ACC112 (cell line): ENCODE results near the gene SYNE1.

Source experiments
- H2AFZ ChIP-seq: fragments of 200-600 bp; sonication (generic); one replicate; pipeline ENCODE4 v1.6.0; 2017; ENCODE audit warnings: antibody characterized with exemption, low read length; ENCODE audit not compliant: unreplicated experiment
- H3K27ac ChIP-seq: fragments of 200-600 bp; sonication (generic); 2 replicates; pipeline ENCODE4 v1.5.1; 2014; ENCODE audit warnings: low read depth, mild to moderate bottlenecking, antibody characterized with exemption, low read length, moderate library complexity
- H3K27me3 ChIP-seq: fragments of 200-600 bp; sonication (generic); 2 replicates; pipeline ENCODE4 v1.6.1; 2014; ENCODE audit warnings: mild to moderate bottlenecking, antibody characterized with exemption, low read length, moderate library complexity, mixed read lengths; ENCODE audit not compliant: insufficient read depth
- H3K36me3 ChIP-seq: fragments of 200-600 bp; sonication (generic); 2 replicates; pipeline ENCODE4 v1.6.1; 2016; ENCODE audit warnings: mild to moderate bottlenecking, antibody characterized with exemption, low read length, moderate library complexity, mixed read lengths; ENCODE audit not compliant: insufficient read depth
- H3K4me1 ChIP-seq: fragments of 200-600 bp; sonication (generic); one replicate; pipeline ENCODE4 v1.6.1; 2016; ENCODE audit warnings: low read length, mixed read lengths; ENCODE audit not compliant: insufficient read depth, unreplicated experiment, control insufficient read depth
- H3K4me3 ChIP-seq: fragments of 200-600 bp; sonication (generic); 2 replicates; pipeline ENCODE4 v1.5.1; 2014; ENCODE audit warnings: mild to moderate bottlenecking, low read depth, low read length
- H3K79me2 ChIP-seq: fragments of 200-600 bp; sonication (generic); one replicate; pipeline ENCODE4 v1.6.0; 2016; ENCODE audit warnings: low read length; ENCODE audit not compliant: control insufficient read depth, unreplicated experiment, insufficient read depth

The SYNE1 gene

DNA sequence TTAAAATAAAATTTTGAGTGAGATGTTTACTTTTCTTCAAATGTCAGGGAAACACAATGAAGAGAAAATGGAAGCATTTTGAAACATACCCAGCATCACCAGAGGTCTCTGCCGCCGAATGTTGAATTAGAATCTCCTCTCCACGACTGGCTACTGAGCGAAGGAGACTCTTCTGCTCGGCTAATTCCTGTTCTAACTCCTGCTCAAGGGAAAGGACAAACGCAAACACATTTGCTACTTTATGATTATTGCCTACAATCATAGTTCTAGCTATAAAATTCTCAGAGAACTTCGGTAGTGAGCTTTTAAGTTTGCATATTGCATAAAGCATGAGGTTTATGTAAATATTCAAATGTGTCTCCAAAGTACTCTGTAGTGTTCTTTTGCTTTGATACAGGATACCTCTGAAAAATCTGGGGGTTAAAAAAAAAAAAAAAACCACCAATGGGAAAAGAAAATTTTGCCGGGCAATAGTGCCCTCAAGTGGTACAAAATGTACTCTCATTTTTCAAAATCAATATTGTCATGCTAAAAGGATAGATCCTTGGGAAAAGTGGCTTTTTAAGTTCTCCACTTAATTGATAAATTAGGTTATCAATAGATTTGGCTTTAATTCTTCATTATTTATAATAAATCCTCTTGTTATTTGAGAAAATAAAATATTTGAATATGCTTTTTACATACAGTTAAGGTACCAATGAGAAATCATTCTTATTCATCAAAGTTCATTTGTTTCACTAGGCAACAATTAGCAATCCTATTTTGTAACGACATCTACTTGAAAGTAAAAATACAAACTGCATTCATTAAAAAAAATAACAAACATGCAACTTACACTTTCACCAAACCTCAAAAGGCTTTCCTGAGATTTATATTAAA is 369.0 kb downstream of the SYNE1 start:
- peaks cover 4% of the 10 kb centered on the region for H3K36me3 ChIP-seq
- H3K27me3 ChIP-seq = no peaks in the 10 kb centered on the region
- H2AFZ ChIP-seq = no peak overlapping the region
- no peak overlapping the region for H3K27ac ChIP-seq
- H3K4me3 ChIP-seq = no peak overlapping the region
- peaks cover 41% of the 10 kb centered on the region for H3K4me1 ChIP-seq
- H3K79me2 ChIP-seq = no peaks in the 10 kb centered on the region

DNA sequence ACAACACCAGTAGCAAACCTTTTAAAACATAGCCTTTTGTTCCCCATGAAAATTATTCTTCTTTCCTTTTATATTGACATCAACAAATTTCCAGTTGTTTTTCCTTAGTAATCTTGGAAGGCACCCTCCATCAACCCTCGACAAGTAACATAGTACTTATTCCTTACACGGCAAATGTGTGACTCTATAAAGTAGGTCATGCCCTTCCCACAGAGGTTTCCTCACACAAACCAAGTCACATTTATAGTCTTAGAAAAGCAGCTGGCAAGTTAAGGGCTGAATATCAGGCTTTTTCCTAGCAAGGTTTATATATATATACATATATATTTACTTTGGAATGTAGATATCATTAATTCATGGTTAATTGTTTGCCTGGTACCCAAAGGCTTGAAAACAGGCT is 371.5 kb downstream of the SYNE1 start:
- Histone ChIP-seq H3K4me3 (no peak overlapping the region), H3K4me1 (peaks cover 16% of the 10 kb centered on the region), H3K27ac (no peak overlapping the region), H3K27me3 (no peaks in the 10 kb centered on the region), H2AFZ (no peak overlapping the region), H3K79me2 (no peaks in the 10 kb centered on the region), H3K36me3 (peaks cover 7% of the 10 kb centered on the region)

DNA sequence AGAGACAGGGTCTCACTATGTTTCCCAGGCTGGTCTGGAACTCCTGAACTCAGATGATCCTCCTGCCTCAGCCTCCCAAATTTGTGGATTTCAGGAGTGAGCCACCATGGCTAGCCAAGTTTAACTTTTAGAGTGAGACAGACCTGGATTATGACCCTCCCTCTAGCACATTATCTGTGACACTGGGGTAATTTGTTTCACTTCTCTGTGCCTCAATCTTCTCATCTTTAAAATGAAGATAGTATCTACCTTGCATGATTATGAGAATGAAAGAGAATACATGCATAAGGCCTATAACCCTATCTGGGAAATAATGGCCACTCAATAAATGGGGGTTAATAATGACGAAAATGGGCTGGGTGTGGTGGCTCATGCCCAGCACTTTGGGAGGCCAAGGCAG is 373.6 kb downstream of the SYNE1 start:
- no peak overlapping the region for H2AFZ ChIP-seq
- H3K4me3 ChIP-seq = no peak overlapping the region
- H3K79me2 ChIP-seq = no peaks in the 10 kb centered on the region
- peaks cover 6% of the 10 kb centered on the region for H3K4me1 ChIP-seq
- H3K27ac ChIP-seq = no peak overlapping the region
- no peaks in the 10 kb centered on the region for H3K27me3 ChIP-seq
- peaks cover 10% of the 10 kb centered on the region for H3K36me3 ChIP-seq

DNA sequence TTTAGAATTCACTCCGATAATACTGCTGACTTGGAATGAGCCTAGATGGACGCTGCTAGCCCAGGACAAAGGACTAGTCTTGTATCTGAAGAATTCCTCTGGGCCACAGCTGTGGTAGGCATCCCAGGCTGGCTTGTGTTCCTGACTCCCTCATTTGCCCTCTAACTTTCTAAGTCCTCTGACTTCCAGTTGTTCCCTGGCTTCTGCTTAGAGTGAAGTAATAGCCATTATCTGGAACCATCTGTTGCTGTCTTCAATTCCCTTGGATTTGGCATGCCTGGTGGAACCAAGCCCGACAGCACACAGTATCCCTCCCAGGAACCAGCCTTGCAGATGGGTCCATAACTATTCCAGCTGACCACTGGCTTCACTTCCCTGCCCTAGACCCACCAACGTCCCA is 376.0 kb downstream of the SYNE1 start:
- H3K4me1 ChIP-seq = peaks cover under 1% of the 10 kb centered on the region
- H3K36me3 ChIP-seq = peaks cover 23% of the 10 kb centered on the region
- no peak overlapping the region for H3K27ac ChIP-seq
- no peaks in the 10 kb centered on the region for H3K27me3 ChIP-seq
- H3K79me2 ChIP-seq = no peaks in the 10 kb centered on the region
- H2AFZ ChIP-seq = no peak overlapping the region
- H3K4me3 ChIP-seq = no peak overlapping the region

DNA sequence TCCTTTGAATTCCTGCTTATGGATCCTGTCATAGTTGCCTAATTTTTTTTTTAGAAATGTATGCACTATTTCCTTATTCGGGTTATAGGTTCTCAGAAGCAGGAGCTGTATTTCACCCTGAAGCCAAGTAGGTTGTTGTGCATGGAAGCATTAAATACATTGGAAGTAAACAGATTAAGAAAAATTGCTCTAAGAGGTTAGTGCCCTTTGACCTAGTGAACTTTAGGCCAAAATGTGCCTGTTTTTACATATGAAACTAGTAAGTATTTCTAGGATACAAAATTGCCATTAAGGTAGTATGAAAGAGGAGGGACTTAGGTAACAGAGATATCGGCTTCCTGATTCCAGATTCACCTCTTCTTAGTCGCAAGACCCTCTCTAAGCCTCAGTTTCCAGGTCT is 377.9 kb downstream of the SYNE1 start:
- Histone ChIP-seq H3K79me2 (no peaks in the 10 kb centered on the region), H3K27ac (no peak overlapping the region), H3K27me3 (no peaks in the 10 kb centered on the region), H3K4me3 (no peak overlapping the region), H2AFZ (no peak overlapping the region), H3K36me3 (peaks cover 34% of the 10 kb centered on the region), H3K4me1 (no peaks in the 10 kb centered on the region)

DNA sequence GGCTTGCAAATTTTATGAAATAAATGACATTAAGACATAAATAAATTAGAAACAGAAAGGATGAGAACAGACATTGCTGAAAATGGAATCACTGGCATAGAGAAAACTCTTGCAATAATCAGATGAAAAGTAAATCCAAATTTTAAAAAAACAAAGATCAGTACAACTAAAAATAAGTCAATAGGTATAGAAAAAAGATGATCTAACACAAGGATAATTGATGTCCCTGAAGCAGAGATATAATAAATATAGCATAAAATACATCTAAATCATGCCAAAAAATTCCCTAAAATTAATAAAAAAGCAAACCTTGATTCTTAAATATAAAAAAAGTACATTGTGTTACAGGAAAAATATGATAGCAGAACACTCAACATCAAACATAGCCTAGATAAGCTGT is 379.6 kb downstream of the SYNE1 start:
- Histone ChIP-seq H2AFZ (no peak overlapping the region), H3K79me2 (no peaks in the 10 kb centered on the region), H3K4me3 (no peak overlapping the region), H3K4me1 (no peaks in the 10 kb centered on the region), H3K27me3 (no peaks in the 10 kb centered on the region), H3K36me3 (peaks cover 31% of the 10 kb centered on the region), H3K27ac (no peak overlapping the region)

DNA sequence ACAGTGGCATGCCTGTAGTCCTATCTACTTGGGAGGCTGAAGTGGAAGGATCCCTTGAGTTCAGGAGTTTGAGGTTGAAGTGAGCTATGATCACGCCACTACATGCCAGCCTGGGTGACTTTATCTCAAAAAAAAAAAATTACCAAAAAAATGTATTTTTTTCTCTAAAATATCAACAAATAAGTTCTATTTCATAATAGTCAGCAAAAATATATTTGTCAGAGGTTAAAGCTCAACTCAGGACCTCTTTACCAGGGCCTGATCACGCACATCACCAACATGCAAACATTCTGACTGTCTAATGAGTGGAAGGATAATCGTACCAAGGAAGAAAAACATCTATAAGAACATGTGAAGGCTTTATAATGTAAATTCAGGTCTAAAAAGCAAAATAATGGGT is 387.0 kb downstream of the SYNE1 start:
- peaks cover 9% of the 10 kb centered on the region for H3K4me1 ChIP-seq
- H2AFZ ChIP-seq = no peak overlapping the region
- peaks cover 9% of the 10 kb centered on the region; the same call in 1 of the 2 replicates for H3K36me3 ChIP-seq
- H3K79me2 ChIP-seq = no peaks in the 10 kb centered on the region
- H3K27me3 ChIP-seq = no peaks in the 10 kb centered on the region
- no peak overlapping the region for H3K4me3 ChIP-seq
- no peak overlapping the region for H3K27ac ChIP-seq

DNA sequence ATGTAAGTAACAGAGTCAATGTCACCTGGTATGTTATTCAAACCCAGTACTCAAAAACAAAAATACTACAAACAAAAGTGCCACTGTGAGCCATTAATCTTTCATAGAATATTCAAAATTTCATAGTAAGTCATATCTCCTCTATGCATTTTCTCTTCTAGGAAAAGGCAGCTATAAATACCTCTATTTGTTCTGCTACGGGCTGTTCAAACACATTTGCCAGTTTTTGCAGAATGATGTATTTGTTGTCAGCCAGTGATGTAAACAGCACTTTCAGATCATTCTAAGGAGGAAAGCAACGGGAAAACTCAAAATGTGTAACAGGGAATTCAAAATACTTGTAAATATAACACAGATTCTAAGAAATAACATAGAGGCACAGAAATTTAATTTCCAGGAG is 388.2 kb downstream of the SYNE1 start:
- H3K79me2 ChIP-seq = no peaks in the 10 kb centered on the region
- no peak overlapping the region for H2AFZ ChIP-seq
- H3K36me3 ChIP-seq = peaks cover 9% of the 10 kb centered on the region; the same call in 1 of the 2 replicates
- H3K4me1 ChIP-seq = peaks cover 9% of the 10 kb centered on the region
- no peaks in the 10 kb centered on the region for H3K27me3 ChIP-seq
- no peak overlapping the region for H3K27ac ChIP-seq
- no peak overlapping the region for H3K4me3 ChIP-seq

DNA sequence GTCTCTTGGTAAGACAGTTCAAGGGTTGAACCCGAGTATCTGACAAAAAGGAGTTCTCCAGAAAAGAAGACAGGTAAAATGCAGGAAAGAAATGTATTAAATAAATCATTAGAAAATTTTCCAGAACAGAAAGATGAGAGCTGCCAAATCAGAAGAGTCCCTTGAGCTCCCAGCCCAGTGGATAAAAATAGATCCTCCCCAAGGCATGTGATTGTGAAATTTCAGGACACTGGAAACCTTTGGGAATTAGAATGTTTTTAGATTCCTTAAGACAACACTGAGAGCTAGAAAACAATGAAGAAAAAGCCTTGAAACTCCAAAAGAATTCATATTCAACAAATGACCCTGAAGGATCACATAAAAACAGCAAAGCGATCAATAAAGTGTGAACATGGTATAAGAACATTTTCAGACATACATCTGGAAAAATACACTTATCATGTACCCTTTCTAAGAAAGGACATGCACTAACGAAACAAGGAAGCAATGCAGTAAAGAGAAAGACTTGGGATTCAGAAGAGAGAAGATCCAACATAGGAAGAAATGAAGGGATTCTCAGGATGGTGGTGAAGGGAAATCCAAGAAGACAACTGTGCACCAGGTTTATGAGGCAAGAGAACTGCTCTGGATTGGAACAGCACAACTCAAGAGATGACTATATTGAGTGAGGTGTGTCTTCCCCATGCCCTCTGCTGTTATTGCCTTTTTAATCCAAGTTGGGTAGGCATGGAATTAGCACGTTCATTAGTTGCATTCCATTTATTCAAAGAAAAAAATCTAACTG is 390.4 kb downstream of the SYNE1 start:
- no peak overlapping the region for H3K4me3 ChIP-seq
- H2AFZ ChIP-seq = no peak overlapping the region
- H3K27ac ChIP-seq = no peak overlapping the region
- no peaks in the 10 kb centered on the region for H3K27me3 ChIP-seq
- no peaks in the 10 kb centered on the region for H3K79me2 ChIP-seq
- peaks cover 12% of the 10 kb centered on the region; the same call in 1 of the 2 replicates for H3K36me3 ChIP-seq
- peaks cover 9% of the 10 kb centered on the region for H3K4me1 ChIP-seq

DNA sequence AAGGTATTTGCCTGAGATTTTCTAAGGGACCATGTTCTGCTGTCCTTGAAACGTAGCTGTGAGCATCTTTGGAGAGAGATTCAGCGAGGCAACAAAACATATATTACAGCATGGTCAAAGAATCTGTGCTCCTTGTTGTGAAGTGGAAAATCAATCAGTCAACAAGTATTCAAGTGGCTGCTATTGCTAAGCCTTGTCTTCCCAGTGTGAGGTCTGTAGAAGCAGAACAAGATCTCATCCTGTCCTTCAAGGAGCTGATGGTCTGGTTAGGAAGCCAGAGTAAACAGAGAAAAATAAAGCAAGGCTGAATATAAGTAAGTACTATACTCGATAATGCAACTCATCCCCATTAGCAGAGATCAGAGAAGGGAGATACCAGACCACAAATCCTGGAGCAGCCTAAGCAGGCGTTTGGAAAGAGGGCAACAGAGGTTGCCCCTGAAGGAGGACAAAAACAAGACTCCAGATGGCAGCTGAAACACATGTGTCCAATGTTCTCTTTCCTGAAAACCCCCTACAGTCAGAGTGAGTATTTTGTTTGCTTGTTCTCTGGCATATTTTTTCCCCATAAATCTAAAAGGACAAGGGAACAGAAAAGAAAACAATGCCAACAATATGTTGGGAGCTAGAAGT is 392.0 kb downstream of the SYNE1 start:
- no peaks in the 10 kb centered on the region for H3K79me2 ChIP-seq
- no peak overlapping the region for H3K27ac ChIP-seq
- H3K4me1 ChIP-seq = peaks cover 9% of the 10 kb centered on the region
- H3K27me3 ChIP-seq = no peaks in the 10 kb centered on the region
- H2AFZ ChIP-seq = no peak overlapping the region
- H3K4me3 ChIP-seq = no peak overlapping the region
- peaks cover 18% of the 10 kb centered on the region for H3K36me3 ChIP-seq
